CD4-positive, alpha-beta memory T cell (primary cell): ENCODE measurements around the gene MYCBPAP. TPM values are rescaled to one million over a fixed set of nuclear protein-coding genes. Genes with fewer than 3 reads are reported as not detected.

Experiments
- CTCF ChIA-PET: fragments of 350-600 bp; sonication (Branson Sonifier 250); formaldehyde crosslinking; loops from one replicate; lab custom pipeline; 2021; ENCODE audit warnings: inconsistent platforms; ENCODE audit not compliant: partially characterized antibody; lab: Charles Lee
- POLR2A ChIA-PET: fragments of 350-600 bp; sonication (Branson Sonifier 250); formaldehyde crosslinking; loops from one replicate; lab custom pipeline; 2021; ENCODE audit not compliant: partially characterized antibody; lab: Charles Lee
- DNase-seq, 5 donors: peaks; one replicate each; pipeline versions ENCODE4 v3.0.0 to v3.0.0-alpha.2; 2020 to 2022; ENCODE audit warnings: mixed read lengths in 1 of 5
- H3K27ac ChIP-seq: one replicate; pipeline ENCODE4 v1.7.0; 2013; ENCODE audit warnings: low read depth, low read length
- H3K27me3 ChIP-seq: 2 replicates; pipeline ENCODE4 v1.7.0; 2013; ENCODE audit warnings: mild to moderate bottlenecking, low read length, moderate library complexity; ENCODE audit not compliant: insufficient read depth
- H3K36me3 ChIP-seq: 2 replicates; pipeline ENCODE4 v1.7.0; 2013; ENCODE audit warnings: mild to moderate bottlenecking, low read length, moderate library complexity; ENCODE audit not compliant: insufficient read depth
- H3K4me1 ChIP-seq: 2 replicates; pipeline ENCODE4 v1.7.0; 2013; ENCODE audit warnings: mild to moderate bottlenecking, low read length, moderate library complexity; ENCODE audit not compliant: insufficient read depth
- H3K4me3 ChIP-seq, 2 donors: one replicate each; pipeline ENCODE4 v1.7.0; 2013; ENCODE audit warnings: low read length in 2 of 2, mild to moderate bottlenecking in 1 of 2
- H3K9me3 ChIP-seq, 2 donors: one replicate each; pipeline ENCODE4 v1.7.0; 2013; ENCODE audit warnings: low read length in 2 of 2, control low read depth in 1 of 2; ENCODE audit not compliant: control insufficient read depth in 1 of 2
- H3K27ac Mint-ChIP-seq, 7 donors: one replicate each; pipeline ENCODE4 v1.8.0; 2020 to 2021; ENCODE audit warnings: mixed read lengths in 7 of 7, mild to moderate bottlenecking in 6 of 7, inconsistent platforms in 3 of 7, moderate library complexity in 3 of 7
- H3K27me3 Mint-ChIP-seq, 2 donors: one replicate each; pipeline ENCODE4 v1.8.0; 2020 to 2021; ENCODE audit warnings: mixed read lengths in 2 of 2
- H3K36me3 Mint-ChIP-seq, 2 donors: one replicate each; pipeline ENCODE4 v1.8.0; 2020 to 2021; ENCODE audit warnings: mixed read lengths in 2 of 2, inconsistent platforms in 1 of 2, mild to moderate bottlenecking in 1 of 2
- H3K4me1 Mint-ChIP-seq, 4 donors: one replicate each; pipeline ENCODE4 v1.8.0; 2020 to 2021; ENCODE audit warnings: mixed read lengths in 4 of 4, mild to moderate bottlenecking in 1 of 4
- H3K4me3 Mint-ChIP-seq, 8 donors: one replicate each; pipeline ENCODE4 v1.8.0; 2020 to 2021; ENCODE audit warnings: mixed read lengths in 8 of 8, mild to moderate bottlenecking in 7 of 8, moderate library complexity in 6 of 8, inconsistent platforms in 3 of 8
- H3K9me3 Mint-ChIP-seq, 8 donors: one replicate each; pipeline ENCODE4 v1.8.0; 2020 to 2021; ENCODE audit warnings: mixed read lengths in 8 of 8, mild to moderate bottlenecking in 5 of 8, inconsistent platforms in 3 of 8, moderate library complexity in 1 of 8
- intact Hi-C: fragments of 100-400 bp; cut with micrococcal nuclease; formaldehyde crosslinking; loops from one replicate; pipeline ENCODE4 v1.15.1; 2023
- polyA plus RNA-seq, 2 donors: library from polyadenylated mRNA; unstranded; fragments of 300-500 nt; fragmentation: Illumina TruSeq; gene quantifications; one replicate each; pipeline ENCODE4 v1.2.3, GENCODE V29; 2021
- total RNA-seq, 2 experiments: library from RNA; stranded (reverse); gene quantifications; one replicate each; pipeline ENCODE4 v1.2.3, GENCODE V29; 2021

Gene MYCBPAP
- total and polyA plus RNA-seq, 4 experiments from 2014 or later = 0.24 to 6.8 (median 5.3) TPM; not detected in 1

DNA sequence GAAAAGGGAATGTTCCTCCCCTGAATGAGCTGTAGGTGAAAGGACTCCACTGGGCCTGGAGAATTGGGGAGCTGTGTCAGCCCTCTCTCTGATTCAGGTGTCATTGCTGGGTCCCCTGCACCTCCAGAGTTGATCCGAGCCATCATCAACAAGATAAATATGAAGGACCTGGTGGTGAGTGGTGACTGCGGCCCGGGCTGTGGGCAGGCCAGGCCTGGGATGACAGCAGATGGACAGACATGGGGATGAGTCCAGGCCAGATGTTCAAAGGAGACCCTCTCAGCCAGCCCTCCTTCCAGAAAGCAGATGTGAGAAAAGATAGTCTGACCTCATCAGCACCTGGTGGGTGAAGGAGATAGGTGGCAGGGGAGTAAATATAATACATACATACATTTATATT, 44.1 kb upstream of the MYCBPAP start:
- peaks cover 10% of the 10 kb centered on the region for H3K27me3 ChIP-seq
- ChIA-PET CTCF (no interaction called here), POLR2A (no interaction called here)
- no peak overlapping the region for H3K27ac ChIP-seq
- Mint-ChIP-seq H3K36me3 (no peaks in the 10 kb centered on the region), H3K4me3 (no peak overlapping the region), H3K27me3 (peaks cover 8 to 12% of the 10 kb centered on the region in 2 donors), H3K4me1 (peaks cover 4 to 26% (median 13%) of the 10 kb centered on the region in 4 donors), H3K27ac (no peak overlapping the region), H3K9me3 (no peaks in the 10 kb centered on the region)
- no peak overlapping the region for H3K4me3 ChIP-seq
- no peak for DNase-seq
- H3K36me3 ChIP-seq = no peaks in the 10 kb centered on the region
- no peaks in the 10 kb centered on the region for H3K9me3 ChIP-seq
- intact Hi-C loops = no loop called here
- H3K4me1 ChIP-seq = peaks cover 3% of the 10 kb centered on the region

- H3K36me3 ChIP-seq = no peaks in the 10 kb centered on the region
- H3K27me3 ChIP-seq = peaks cover 16% of the 10 kb centered on the region
- ChIA-PET CTCF (no interaction called here), POLR2A (no interaction called here)
- Mint-ChIP-seq H3K9me3 (no peaks in the 10 kb centered on the region), H3K27me3 (peaks cover 8 to 12% of the 10 kb centered on the region in 2 donors), H3K36me3 (no peaks in the 10 kb centered on the region), H3K27ac (no peak overlapping the region), H3K4me3 (no peak overlapping the region), H3K4me1 (peaks cover 4 to 26% (median 13%) of the 10 kb centered on the region in 4 donors)
- no peaks in the 10 kb centered on the region for H3K9me3 ChIP-seq
- H3K27ac ChIP-seq = no peak overlapping the region
- intact Hi-C loops = no loop called here
- no peak overlapping the region for H3K4me3 ChIP-seq
- no peak for DNase-seq
- peaks cover 3% of the 10 kb centered on the region for H3K4me1 ChIP-seq
Observed at GRCh38 chr17:50464736-50465135, 43.5 kb upstream of the MYCBPAP start.

DNA sequence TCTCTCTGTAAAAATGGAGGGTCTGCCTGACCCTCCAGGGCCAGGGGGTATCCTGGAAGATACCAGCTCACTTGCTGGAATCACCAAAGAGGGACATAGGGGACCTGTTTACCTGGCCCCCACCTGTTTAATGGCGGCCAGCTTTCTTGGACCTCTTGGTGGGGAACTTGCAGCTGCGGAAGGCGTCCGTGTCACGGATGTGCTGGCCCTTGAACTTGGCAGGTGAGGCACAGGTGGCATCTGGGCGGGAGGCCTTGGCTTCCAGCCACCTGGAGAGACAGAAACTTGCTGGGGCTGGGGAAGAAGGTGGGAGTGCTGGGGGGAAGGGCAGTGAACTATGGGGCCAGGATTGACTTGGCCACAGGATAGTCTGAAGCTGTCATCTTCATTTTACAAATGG, 43.1 kb upstream of the MYCBPAP start:
- H3K9me3 ChIP-seq = no peaks in the 10 kb centered on the region
- ChIA-PET CTCF (no interaction called here), POLR2A (no interaction called here)
- no peaks in the 10 kb centered on the region for H3K36me3 Mint-ChIP-seq
- DNase-seq = no peak
- H3K4me1 ChIP-seq = peaks cover 3% of the 10 kb centered on the region
- peaks cover 17% of the 10 kb centered on the region for H3K27me3 ChIP-seq
- H3K27ac ChIP-seq = no peak overlapping the region
- H3K9me3 Mint-ChIP-seq = no peaks in the 10 kb centered on the region
- no peak overlapping the region for H3K4me3 ChIP-seq
- H3K36me3 ChIP-seq = no peaks in the 10 kb centered on the region
- H3K4me1 Mint-ChIP-seq = peaks cover 4 to 26% (median 13%) of the 10 kb centered on the region in 4 donors
- no peak overlapping the region for H3K4me3 Mint-ChIP-seq
- peak overlapping the region in 1 of 7 donors; percentile 42 for H3K27ac Mint-ChIP-seq
- intact Hi-C loops = no loop called here
- peaks cover 8 to 12% of the 10 kb centered on the region in 2 donors for H3K27me3 Mint-ChIP-seq

GRCh38 chr17:50465635-50466034, 42.6 kb upstream of the MYCBPAP start:
- peaks cover 17% of the 10 kb centered on the region for H3K27me3 ChIP-seq
- H3K9me3 ChIP-seq = no peaks in the 10 kb centered on the region
- Mint-ChIP-seq H3K4me3 (no peak overlapping the region), H3K27ac (peak overlapping the region in 1 of 7 donors; percentile 42), H3K9me3 (no peaks in the 10 kb centered on the region), H3K36me3 (no peaks in the 10 kb centered on the region), H3K27me3 (peaks cover 8 to 12% of the 10 kb centered on the region in 2 donors), H3K4me1 (peaks cover 4 to 26% (median 15%) of the 10 kb centered on the region in 4 donors)
- no peak for DNase-seq
- H3K36me3 ChIP-seq = no peaks in the 10 kb centered on the region
- CTCF ChIA-PET = no interaction called here
- intact Hi-C loops = no loop called here
- no peak overlapping the region for H3K4me3 ChIP-seq
- no peak overlapping the region for H3K27ac ChIP-seq
- POLR2A ChIA-PET = no interaction called here
- peaks cover 3% of the 10 kb centered on the region for H3K4me1 ChIP-seq

- peaks cover 8 to 16% of the 10 kb centered on the region in 2 donors for H3K27me3 Mint-ChIP-seq
- peaks cover 4 to 25% (median 15%) of the 10 kb centered on the region in 4 donors for H3K4me1 Mint-ChIP-seq
- H3K36me3 Mint-ChIP-seq = no peaks in the 10 kb centered on the region
- DNase-seq = no peak
- Histone ChIP-seq H3K4me3 (no peak overlapping the region), H3K36me3 (no peaks in the 10 kb centered on the region), H3K4me1 (peaks cover 3% of the 10 kb centered on the region), H3K27ac (no peak overlapping the region), H3K9me3 (no peaks in the 10 kb centered on the region), H3K27me3 (peaks cover 17% of the 10 kb centered on the region)
- ChIA-PET POLR2A (no interaction called here), CTCF (no interaction called here)
- no peaks in the 10 kb centered on the region for H3K9me3 Mint-ChIP-seq
- peak overlapping the region in 1 of 7 donors; percentile 64 for H3K27ac Mint-ChIP-seq
- H3K4me3 Mint-ChIP-seq = peak overlapping the region in 1 of 8 donors; percentile 72
- intact Hi-C loops = no loop called here
Observed at GRCh38 chr17:50466371-50467113, 41.7 kb upstream of the MYCBPAP start.

DNA sequence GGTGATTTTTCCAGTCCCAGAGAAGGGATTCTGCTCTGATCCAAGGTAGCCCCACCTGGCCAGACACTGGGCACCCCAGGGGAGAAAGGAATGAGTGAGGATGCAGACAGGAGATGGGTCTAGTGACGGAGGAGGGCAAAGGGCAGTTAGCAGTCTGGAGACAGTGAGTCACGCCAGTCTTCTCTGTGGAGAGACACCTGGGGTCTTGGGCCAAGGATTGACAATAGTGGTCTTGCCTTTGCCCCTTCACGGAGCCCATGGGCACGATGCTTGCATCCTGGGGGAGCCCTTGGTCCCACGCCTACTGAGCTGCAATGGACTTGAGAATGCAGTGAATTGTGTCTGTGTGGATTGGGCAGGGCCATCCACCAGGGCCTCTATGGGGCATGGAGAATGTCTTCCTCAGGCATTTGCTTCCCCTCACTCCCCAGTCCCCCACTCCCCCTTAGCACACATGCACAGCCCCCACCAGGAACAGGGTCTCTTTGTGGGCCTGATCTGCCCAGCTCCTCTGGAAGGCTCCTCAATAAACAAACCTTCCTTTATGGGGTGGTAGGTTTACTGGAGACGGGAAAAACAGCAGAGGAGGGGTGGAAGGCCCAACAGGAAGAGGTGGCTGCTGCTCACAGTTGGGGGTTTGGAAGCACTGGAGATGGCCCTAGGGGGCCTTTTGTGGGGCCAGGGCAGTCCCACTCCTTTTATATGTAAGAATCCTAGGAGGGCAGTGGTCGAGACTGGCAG, 41.0 kb upstream of the MYCBPAP start:
- peaks cover 8 to 16% of the 10 kb centered on the region in 2 donors for H3K27me3 Mint-ChIP-seq
- peaks cover 17% of the 10 kb centered on the region for H3K27me3 ChIP-seq
- no peaks in the 10 kb centered on the region for H3K9me3 ChIP-seq
- intact Hi-C loops = no loop called here
- ChIA-PET CTCF (interaction anchor here (0.8 to 1.0 kb wide), 3 partner anchors 10 to 12 kb away, joined by 3 to 4 read pairs (median 3); no protein-coding TSS in a partner anchor), POLR2A (no interaction called here)
- no peaks in the 10 kb centered on the region for H3K9me3 Mint-ChIP-seq
- no peak overlapping the region for H3K27ac ChIP-seq
- peak overlapping the region in 3 of 8 donors; percentile 13 to 44 (median 15) for H3K4me3 Mint-ChIP-seq
- no peaks in the 10 kb centered on the region for H3K36me3 Mint-ChIP-seq
- DNase-seq = no peak
- H3K36me3 ChIP-seq = no peaks in the 10 kb centered on the region
- peaks cover 3% of the 10 kb centered on the region for H3K4me1 ChIP-seq
- H3K4me1 Mint-ChIP-seq = peaks cover 4 to 23% (median 14%) of the 10 kb centered on the region in 4 donors
- no peak overlapping the region for H3K27ac Mint-ChIP-seq
- no peak overlapping the region for H3K4me3 ChIP-seq

DNA sequence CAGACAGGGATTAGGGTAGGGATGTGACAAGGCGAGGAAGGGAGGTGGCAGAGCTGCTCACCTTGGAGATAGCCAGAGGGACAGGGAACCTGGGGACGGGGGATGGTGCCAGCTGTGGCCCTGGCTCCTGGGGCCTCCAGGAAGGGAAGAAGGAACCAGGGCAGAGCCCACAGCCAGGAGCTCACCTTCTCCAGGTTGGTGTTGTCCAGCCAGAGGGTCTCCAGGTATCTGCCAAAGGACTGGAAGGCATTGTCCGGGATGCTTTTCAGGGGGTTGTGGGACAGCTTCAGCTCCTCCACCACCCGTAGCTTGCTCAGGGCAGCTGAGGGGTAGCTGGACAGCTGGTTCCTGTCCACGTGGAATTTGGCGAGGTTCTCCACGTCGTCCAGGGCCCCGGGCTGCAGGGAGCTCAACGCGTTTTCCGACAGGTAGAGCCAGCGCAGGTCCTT, 40.4 kb upstream of the MYCBPAP start:
- peak overlapping the region in 6 of 8 donors; percentile 26 to 70 (median 36) for H3K4me3 Mint-ChIP-seq
- intact Hi-C loops = no loop called here

More for the DNA sequence above, 40.4 kb upstream of the MYCBPAP start:
- no peaks in the 10 kb centered on the region for H3K9me3 Mint-ChIP-seq
- no peak for DNase-seq
- Histone ChIP-seq H3K27ac (no peak overlapping the region), H3K36me3 (no peaks in the 10 kb centered on the region), H3K27me3 (peaks cover 17% of the 10 kb centered on the region), H3K4me3 (no peak overlapping the region), H3K9me3 (no peaks in the 10 kb centered on the region), H3K4me1 (peaks cover 3% of the 10 kb centered on the region)
- peaks cover 8 to 16% of the 10 kb centered on the region in 2 donors for H3K27me3 Mint-ChIP-seq
- H3K36me3 Mint-ChIP-seq = no peaks in the 10 kb centered on the region
- CTCF ChIA-PET = interaction anchor here (0.8 to 1.0 kb wide), 3 partner anchors 9 to 12 kb away, joined by 3 to 4 read pairs (median 3); no protein-coding TSS in a partner anchor
- peaks cover 4 to 23% (median 14%) of the 10 kb centered on the region in 4 donors for H3K4me1 Mint-ChIP-seq
- POLR2A ChIA-PET = no interaction called here
- H3K27ac Mint-ChIP-seq = no peak overlapping the region
